GM18873 (cell line): ENCODE data around the gene ADD3.

Experiments
- ATAC-seq: cut with Tn5 transposase; IDR thresholded peaks from one replicate; pipeline ENCODE4 v1.9.1; 2021; ENCODE audit warnings: mild to moderate bottlenecking, moderate library complexity, moderate number of reproducible peaks; ENCODE audit not compliant: unreplicated experiment, low FRiP score

Gene ADD3

DNA sequence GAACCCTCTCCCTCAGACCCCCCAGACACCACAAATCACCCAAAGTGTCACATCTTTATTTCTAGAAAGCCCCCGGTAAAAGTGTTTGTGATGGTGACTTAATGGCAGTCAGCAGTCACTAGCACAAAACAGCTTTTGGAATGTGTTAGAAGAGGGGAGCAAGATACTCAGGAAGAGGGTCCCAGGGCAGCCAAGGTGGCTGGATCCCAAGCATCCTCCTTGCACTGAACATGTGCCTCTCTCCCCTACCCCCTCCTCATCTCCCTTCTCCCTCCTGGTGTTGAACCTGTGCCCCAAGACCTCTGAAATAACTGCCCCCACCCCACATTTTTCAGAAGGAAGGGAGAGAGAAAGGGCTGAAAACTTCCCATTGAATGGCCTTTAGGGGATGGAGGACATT lies 161.8 kb downstream of the ADD3 start:
- no peak for ATAC-seq

DNA sequence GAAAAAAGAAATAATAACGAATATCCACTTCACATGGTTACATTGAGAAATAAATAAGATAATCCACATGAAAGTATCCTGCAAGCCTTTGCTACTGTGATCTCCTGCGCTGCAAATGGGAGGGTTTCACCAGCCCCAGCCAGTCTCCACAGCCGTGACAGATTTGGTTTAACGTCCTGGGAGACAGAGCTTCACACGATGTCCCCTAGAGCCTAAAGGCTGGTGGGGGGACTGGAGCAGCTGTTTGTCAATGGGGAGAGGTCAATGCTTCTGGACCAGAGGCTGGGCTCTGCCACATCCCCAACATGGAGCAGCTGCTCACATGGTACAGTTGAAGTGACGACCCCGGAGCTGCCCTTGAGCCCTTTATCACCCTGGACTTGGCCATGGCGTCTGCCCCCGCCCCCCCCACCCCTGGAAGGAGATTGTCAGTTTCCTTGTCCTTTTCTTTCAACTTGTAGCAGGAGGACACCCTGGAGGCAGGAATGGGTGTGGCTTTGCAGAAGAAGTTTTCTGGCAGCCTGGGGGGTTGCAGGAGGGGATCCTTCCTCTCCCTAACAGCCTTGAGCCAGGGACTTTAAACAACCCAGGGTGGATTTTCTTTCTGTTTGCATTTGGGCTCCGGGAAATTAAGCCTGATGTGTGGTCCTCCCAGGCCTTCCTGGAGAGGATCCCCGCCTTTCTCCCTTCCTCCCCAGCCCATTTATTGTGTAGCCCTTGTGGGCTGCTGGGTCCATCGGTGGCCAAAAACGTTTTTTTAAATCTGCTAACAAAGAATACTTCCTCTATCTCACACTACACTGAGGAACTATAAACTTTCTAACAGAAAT lies 162.6 kb downstream of the ADD3 start:
- ATAC-seq = no peak

DNA sequence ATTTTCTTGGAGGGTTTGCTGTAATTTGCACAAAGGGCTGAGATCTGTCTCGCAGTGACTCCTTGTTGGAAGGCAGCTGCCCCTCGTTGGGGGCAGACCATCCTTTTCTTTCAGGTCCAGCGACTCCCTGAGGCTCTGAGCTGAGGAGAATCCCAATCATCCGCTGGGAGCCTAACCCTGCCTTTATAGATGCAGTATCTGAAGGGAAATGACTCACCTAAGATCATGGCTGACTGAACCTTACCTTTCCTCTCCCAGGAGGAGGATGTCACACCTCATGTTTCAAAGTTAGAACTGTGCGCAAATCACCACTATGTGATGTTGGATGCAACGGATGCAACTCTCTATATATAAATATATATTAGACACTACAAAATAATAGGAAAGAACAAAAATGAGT lies 163.2 kb downstream of the ADD3 start:
- ATAC-seq = no peak

DNA sequence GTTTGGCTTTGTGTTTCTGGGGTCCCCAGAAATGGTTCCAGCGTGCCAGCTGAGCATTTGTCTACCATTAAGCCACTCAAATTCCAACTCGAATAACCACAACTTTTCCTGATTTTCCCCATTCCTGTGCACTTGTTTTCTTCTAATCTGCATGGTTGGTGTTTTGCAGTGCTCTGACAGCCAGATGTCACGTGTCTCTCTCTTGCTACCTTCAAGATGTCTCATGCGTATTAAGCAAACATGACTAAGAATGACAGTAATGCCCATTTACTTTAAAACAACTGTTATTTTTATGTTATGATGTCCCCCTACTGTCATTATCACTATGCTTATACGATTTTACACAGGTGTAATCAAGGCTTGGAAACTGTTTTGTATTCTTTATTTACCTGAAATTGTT lies 164.4 kb downstream of the ADD3 start:
- no peak for ATAC-seq

DNA sequence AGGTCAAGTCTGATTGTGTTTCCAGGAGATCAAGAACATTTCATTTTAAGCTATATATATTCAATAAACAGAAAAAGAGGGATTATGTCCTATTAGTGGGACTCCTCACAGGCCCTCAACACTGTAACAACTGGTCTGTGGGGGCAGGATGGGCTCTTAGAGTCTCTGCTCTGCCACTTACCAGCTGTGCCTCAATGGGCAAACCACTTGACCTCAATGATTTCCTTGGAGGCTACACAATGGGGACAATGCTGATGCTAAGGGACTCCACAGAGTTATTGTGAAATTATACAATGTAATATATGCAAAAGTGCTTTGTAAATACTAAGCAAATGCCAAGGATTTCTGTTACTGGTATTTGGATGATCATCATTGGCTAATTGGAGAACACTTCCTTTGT lies 166.4 kb downstream of the ADD3 start:
- no peak for ATAC-seq

DNA sequence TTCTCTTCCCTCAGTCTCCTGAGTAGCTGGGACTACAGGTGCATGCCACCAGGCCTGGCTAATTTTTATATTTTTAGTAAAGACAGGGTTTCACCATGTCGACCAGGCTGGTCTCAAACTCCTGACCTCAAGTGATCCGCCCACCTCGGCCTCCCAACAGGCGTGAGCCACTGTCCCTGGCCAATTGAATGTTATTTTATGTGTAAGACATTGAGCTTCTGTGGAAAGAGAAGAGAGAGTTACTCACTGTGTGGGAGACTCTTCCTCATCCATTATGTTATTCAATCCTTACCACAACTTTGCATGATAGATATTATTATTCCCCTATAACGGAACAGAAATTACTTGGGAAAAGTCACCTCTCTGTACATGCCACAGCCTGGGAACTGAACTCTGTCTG lies 167.0 kb downstream of the ADD3 start:
- ATAC-seq = no peak

DNA sequence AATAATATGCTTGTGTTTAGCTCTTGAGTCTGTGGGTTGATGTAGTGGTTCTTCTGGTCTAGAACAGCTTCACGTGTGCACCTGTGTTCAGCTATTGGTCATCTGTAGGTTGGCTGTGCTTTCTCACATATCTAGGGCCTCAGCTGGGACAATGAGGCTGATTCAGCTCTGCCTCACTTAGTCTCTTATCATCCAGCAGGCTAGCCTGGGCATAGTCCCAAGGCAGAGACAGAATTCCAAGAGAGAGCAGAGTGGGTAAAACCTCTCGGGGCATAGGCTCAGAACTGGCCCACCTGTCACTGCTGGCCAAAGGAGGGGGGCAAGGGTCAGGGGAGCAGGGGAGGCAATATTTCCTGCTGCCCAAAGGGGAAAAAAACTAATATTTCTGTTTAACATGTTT lies 167.6 kb downstream of the ADD3 start:
- ATAC-seq = no peak

DNA sequence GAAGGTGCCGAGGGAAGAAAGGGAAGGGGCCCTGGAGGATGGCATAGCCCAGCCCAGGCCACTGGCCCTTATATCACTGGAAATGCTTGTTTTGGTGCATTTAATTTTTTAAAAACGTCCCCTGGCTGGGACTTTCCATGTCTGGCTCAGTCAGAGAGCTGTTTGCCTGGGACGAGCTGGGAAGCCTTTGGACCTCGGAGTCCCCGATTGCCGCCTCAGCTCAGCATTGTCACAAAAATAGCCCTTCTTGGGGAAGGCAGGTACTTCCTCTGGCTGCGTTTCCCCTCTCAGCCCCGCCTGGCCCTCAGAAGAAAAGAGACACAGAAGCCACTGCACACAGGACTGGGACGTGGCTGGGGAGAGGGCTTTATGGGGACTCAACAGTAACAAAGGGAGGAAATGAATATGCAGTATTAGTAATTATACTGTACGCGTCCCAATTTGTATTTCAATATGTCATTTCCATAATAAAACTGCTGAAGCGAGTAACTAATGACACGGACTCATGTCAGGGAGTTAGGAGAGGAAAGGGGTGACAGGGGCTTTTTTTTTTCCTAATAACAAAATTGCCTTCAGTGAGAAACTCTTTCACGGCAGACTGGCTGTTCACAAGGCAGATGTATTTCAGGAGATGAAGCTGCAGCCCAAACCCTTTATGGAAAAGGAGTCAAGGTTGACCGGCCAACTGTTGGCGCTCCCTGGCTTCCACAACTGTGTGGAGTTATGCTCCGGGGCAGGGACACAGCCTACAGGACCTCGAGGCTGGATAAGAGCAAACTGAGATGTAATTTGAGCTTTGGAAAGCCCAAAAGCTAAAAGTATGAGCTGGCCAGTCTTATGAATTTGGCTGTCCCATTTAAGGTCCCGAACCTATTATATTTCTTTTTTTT lies 168.6 kb downstream of the ADD3 start:
- ATAC-seq = no peak

DNA sequence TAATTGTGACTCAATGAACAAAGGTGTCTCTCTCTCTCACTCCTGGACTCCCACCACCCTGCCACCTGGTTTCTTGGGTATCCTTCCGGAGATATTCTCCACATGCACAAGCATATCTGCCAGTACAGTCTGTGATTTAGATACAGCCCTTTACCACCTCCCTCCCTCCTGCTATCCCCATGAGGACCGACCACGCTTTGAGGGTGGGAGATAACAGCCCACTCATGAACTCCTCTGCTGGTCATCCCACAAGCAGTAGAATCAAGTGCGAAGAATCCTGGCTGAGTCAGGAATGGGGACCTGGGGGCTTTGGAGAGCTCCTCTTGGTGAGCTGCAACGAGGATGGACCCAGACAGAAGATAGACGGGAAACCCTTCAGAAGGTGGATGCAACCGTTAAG lies 171.4 kb downstream of the ADD3 start:
- ATAC-seq = no peak

DNA sequence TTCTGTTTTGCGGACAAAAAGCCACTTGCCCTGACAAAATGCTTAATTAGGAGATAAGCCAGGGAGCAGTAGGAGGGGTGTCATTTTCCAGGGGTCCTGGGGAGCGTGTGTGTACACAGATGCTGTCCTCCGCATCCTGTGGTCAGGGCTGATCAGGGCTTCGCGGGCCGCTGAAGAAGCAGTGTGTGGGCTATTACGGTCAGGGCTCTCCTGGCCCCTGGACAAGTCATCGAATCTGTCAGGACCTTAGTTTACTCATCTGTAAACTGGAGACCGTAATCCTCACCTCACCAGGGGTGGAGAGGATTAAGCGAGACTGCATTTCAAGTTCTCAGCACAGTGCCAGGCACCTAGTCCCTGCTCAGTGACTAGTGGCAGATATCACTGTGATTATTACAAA lies 173.7 kb downstream of the ADD3 start:
- ATAC-seq = no peak

DNA sequence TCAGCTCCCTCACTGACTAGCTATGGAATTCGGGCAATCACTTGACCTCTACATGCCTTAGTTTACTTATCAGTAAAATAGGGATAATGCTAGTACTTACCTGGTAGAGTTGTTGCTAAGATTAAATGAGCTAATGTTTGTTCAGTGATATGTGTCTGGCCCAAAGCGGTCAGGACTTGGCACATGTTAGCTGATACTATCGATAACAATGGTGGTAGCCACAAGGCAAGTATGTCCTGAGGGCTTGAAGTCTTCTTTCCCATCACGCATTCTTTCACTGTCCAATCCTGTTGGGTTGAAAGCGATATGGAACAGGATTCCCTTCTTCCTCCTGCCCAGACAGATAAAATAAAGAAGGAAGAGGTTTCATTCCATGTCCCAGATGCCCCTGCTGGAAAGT lies 174.1 kb downstream of the ADD3 start:
- no peak for ATAC-seq

DNA sequence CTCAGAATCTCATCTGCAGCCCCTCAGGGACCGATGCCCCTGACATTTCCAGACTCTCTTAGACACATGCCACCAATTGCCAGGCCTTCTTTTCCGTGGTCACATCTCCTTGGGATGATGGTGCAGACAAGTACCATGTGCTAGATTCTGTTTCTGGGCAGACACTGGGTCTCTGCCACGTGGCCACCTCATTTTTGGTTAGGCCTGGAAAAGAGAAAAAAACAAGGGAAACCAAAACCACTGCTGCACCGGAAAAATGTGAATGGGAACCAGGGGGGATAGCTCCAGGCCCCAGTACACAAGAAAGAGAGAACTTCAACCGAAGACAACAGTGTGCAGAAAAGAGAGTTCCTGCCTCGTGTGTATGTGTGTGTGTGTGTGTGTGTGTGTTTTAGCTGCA lies 176.6 kb downstream of the ADD3 start:
- no peak for ATAC-seq
